Keratinocyte (primary cell): Measurements from ENCODE around the gene KCNJ6. TPM values are rescaled to one million over a fixed set of nuclear protein-coding genes. Genes with fewer than 3 reads are reported as not detected.

ENCODE experiments used
- DNase-seq: peaks from one replicate; pipeline ENCODE4 v3.0.0-alpha.2; 2011; ENCODE audit warnings: low read depth, missing footprints, low spot score
- FAIRE-seq: peaks from 2 replicates; lab custom pipeline; 2011; peaks lifted over from hg19 to GRCh38; lab: Jason Lieb, UNC
- H2AFZ ChIP-seq: 2 replicates; pipeline ENCODE4 v1.6.0; 2012; ENCODE audit warnings: low read length, control low read depth, inconsistent platforms; ENCODE audit not compliant: control insufficient read depth
- H3K27ac ChIP-seq: 2 replicates; pipeline ENCODE4 v1.5.1; 2011; ENCODE audit warnings: low read length; ENCODE audit not compliant: control insufficient read depth, insufficient read depth
- H3K27me3 ChIP-seq: 3 replicates; pipeline ENCODE4 v1.6.0; 2011; ENCODE audit warnings: low read length; ENCODE audit not compliant: control insufficient read depth, insufficient read depth; ENCODE audit errors: extremely low read depth
- H3K36me3 ChIP-seq, 2 experiments: 2 replicates in 1 of 2; 3 replicates in 1 of 2; pipeline ENCODE4 v1.5.1; 2011; ENCODE audit warnings: low read length in 2 of 2, mild to moderate bottlenecking in 1 of 2; ENCODE audit not compliant: control insufficient read depth in 2 of 2, insufficient read depth in 2 of 2; ENCODE audit errors: extremely low read depth in 1 of 2
- H3K4me1 ChIP-seq: 3 replicates; pipeline ENCODE4 v1.5.1; 2011; ENCODE audit warnings: low read length; ENCODE audit not compliant: control insufficient read depth, insufficient read depth; ENCODE audit errors: extremely low read depth
- H3K4me2 ChIP-seq: 3 replicates; pipeline ENCODE4 v1.6.0; 2011; ENCODE audit warnings: low read depth, low read length; ENCODE audit not compliant: control insufficient read depth, insufficient read depth; ENCODE audit errors: extremely low read depth
- H3K4me3 ChIP-seq, 3 experiments: fragments of 200-600 bp in 1 of 3; sonication (generic) in 1 of 3; 2 replicates in 2 of 3; 3 replicates in 1 of 3; pipeline ENCODE4 v1.5.1; 2011 to 2016; ENCODE audit warnings: low read length in 3 of 3, mild to moderate bottlenecking in 3 of 3, control low read depth in 2 of 3, inconsistent platforms in 1 of 3, low read depth in 1 of 3, mixed read lengths in 1 of 3, mixed run types in 1 of 3, moderate library complexity in 1 of 3; ENCODE audit not compliant: control insufficient read depth in 2 of 3, insufficient read depth in 2 of 3; ENCODE audit errors: extremely low read depth in 1 of 3
- H3K79me2 ChIP-seq: 2 replicates; pipeline ENCODE4 v1.6.0; 2012; ENCODE audit warnings: low read length; ENCODE audit not compliant: control insufficient read depth, insufficient read depth
- H3K9ac ChIP-seq: 3 replicates; pipeline ENCODE4 v1.6.0; 2011; ENCODE audit warnings: low read length; ENCODE audit not compliant: control insufficient read depth, insufficient read depth; ENCODE audit errors: extremely low read depth
- H3K9me1 ChIP-seq: 3 replicates; pipeline ENCODE4 v1.6.0; 2011; ENCODE audit warnings: low read length; ENCODE audit not compliant: control insufficient read depth, insufficient read depth; ENCODE audit errors: extremely low read depth
- H3K9me3 ChIP-seq: 2 replicates; pipeline ENCODE4 v1.5.1; 2012; ENCODE audit warnings: low read depth, low read length; ENCODE audit not compliant: control insufficient read depth
- H4K20me1 ChIP-seq: 3 replicates; pipeline ENCODE4 v1.6.0; 2011; ENCODE audit warnings: low read length; ENCODE audit not compliant: control insufficient read depth, insufficient read depth; ENCODE audit errors: extremely low read depth
- CTCF ChIP-seq, 3 experiments: IDR thresholded peaks in 1 of 3; conservative IDR thresholded peaks in 1 of 3; optimal IDR thresholded peaks in 1 of 3; 2 replicates in 2 of 3; 3 replicates in 1 of 3; pipeline versions ENCODE3 to v1.5.1; 2011; ENCODE audit warnings: low read length in 3 of 3, mild to moderate bottlenecking in 3 of 3, moderate library complexity in 2 of 3, control low read depth in 1 of 3, inconsistent platforms in 1 of 3; ENCODE audit not compliant: insufficient read depth in 2 of 3; ENCODE audit errors: extremely low read depth in 1 of 3
- EZH2 ChIP-seq: IDR thresholded peaks from one replicate; pipeline ENCODE4 v1.6.1; 2012; ENCODE audit warnings: inconsistent platforms, mild to moderate bottlenecking, low read length, moderate library complexity
- dilution Hi-C: fragments of 300-500 bp; cut with MboI; formaldehyde crosslinking; loops from one replicate; pipeline ENCODE4 v1.7.0; 2020; ENCODE audit warnings: low sequenced_read_pairs; ENCODE audit not compliant: extremely low pct_ligation_motif_present
- polyA plus RNA-seq, 5 experiments: library from polyadenylated mRNA; depleted of rRNA in 3 of 5; stranded (reverse) in 3 of 5; stranded (forward) in 1 of 5; unstranded in 1 of 5; fragments of >200 nt; gene quantifications; 1 replicate in 1 of 5; 2 replicates in 3 of 5; 3 replicates in 1 of 5; pipeline versions ENCODE4 v1.2.1 to v1.2.3, GENCODE V29; 2011 to 2012; ENCODE audit warnings: missing spikeins in 2 of 5, low read depth in 1 of 5, low replicate concordance in 1 of 5

Gene KCNJ6
- polyA plus RNA-seq, 1 donor (not counting 4 experiments of a cell fraction or from before 2014, with no cell fraction given), result not detected

- Histone ChIP-seq H3K79me2 (no peaks in the 10 kb centered on the region), H3K9me3 (no peaks in the 10 kb centered on the region), H3K27me3 (no peaks in the 10 kb centered on the region), H3K9me1 (no peaks in the 10 kb centered on the region), H3K27ac (no peak overlapping the region), H2AFZ (no peak overlapping the region), H3K4me2 (no peak overlapping the region), H3K4me1 (peaks cover 7% of the 10 kb centered on the region), H4K20me1 (no peaks in the 10 kb centered on the region), H3K36me3 (no peaks in the 10 kb centered on the region), H3K4me3 (no peak overlapping the region), H3K9ac (no peak overlapping the region)
- dilution Hi-C loops, result no loop called here
- no peak for FAIRE-seq
- no peak for DNase-seq
- TF ChIP-seq CTCF (optimal IDR thresholded peaks at IDR 0.05 in 1 of 3, IDR thresholded peaks at IDR 0.05 in 1 of 3, conservative IDR thresholded peaks at IDR 0.05 in 1 of 3; ENCODE audit: extremely low read depth in 1 of 3, insufficient read depth in 2 of 3, low read length in 3 of 3), result no peak
- TF ChIP-seq EZH2, result no peak
Measured at GRCh38 chr21:37656899-37657298, 259.4 kb downstream of the KCNJ6 start.

- Histone ChIP-seq H3K9me1 (no peaks in the 10 kb centered on the region), H3K9me3 (no peaks in the 10 kb centered on the region), H3K4me3 (no peak overlapping the region), H3K27me3 (peaks cover 5% of the 10 kb centered on the region), H3K4me1 (peaks cover 7% of the 10 kb centered on the region), H3K9ac (no peak overlapping the region), H3K36me3 (no peaks in the 10 kb centered on the region), H3K79me2 (no peaks in the 10 kb centered on the region), H4K20me1 (no peaks in the 10 kb centered on the region), H3K27ac (no peak overlapping the region), H2AFZ (no peak overlapping the region), H3K4me2 (no peak overlapping the region)
- dilution Hi-C loops, result no loop called here
- no peak for DNase-seq
- no peak for FAIRE-seq
- TF ChIP-seq EZH2, result no peak
- no peak for TF ChIP-seq CTCF (optimal IDR thresholded peaks at IDR 0.05 in 1 of 3, IDR thresholded peaks at IDR 0.05 in 1 of 3, conservative IDR thresholded peaks at IDR 0.05 in 1 of 3; ENCODE audit: extremely low read depth in 1 of 3, insufficient read depth in 2 of 3, low read length in 3 of 3)
Measured at GRCh38 chr21:37655611-37656300, 260.5 kb downstream of the KCNJ6 start.
